Erythroblast (primary cell): ENCODE measurements around the gene SEPTIN10.
"Not testable (repeated sequence)": the region's sequence is repeated elsewhere in the genome, so short reads cannot be mapped to it uniquely, and the experiment has no call there.

Experiments
- DNase-seq, 2 experiments: peaks; one replicate each; lab custom pipeline; 2025; lab: John Stamatoyannopoulos, UW
- GATA1 ChIP-seq: IDR thresholded peaks from 2 replicates; pipeline ENCODE4 v1.6.1; 2011; ENCODE audit warnings: low read depth, mild to moderate bottlenecking, control low read depth, low read length, moderate library complexity
- POLR2A ChIP-seq: IDR thresholded peaks from 2 replicates; pipeline ENCODE4 v1.6.1; 2011; ENCODE audit warnings: mild to moderate bottlenecking, low read length

The SEPTIN10 gene

GRCh38 chr2:109558076-109558882 is 55.5 kb downstream of the SEPTIN10 start:
- TF ChIP-seq POLR2A (no peak), GATA1 (no peak)
- DNase-seq, result peak; percentile 21 to 22

- no peak for TF ChIP-seq POLR2A
- no peak for TF ChIP-seq GATA1
These were observed 56.5 kb downstream of the SEPTIN10 start for GRCh38 chr2:109557309-109557708.

GRCh38 chr2:109555346-109555900 is 58.3 kb downstream of the SEPTIN10 start:
- no peak for TF ChIP-seq GATA1
- TF ChIP-seq POLR2A, result no peak

More at GRCh38 chr2:109557309-109557708, 56.5 kb downstream of the SEPTIN10 start:
- no peak for DNase-seq

GRCh38 chr2:109554758-109555157 is 59.0 kb downstream of the SEPTIN10 start:
- no peak for DNase-seq
- TF ChIP-seq GATA1 (no peak), POLR2A (no peak)

More at GRCh38 chr2:109555346-109555900, 58.3 kb downstream of the SEPTIN10 start:
- no peak for DNase-seq

GRCh38 chr2:109549016-109549590 is 64.7 kb downstream of the SEPTIN10 start:
- TF ChIP-seq POLR2A, result no peak
- TF ChIP-seq GATA1, result no peak
- no peak for DNase-seq

- TF ChIP-seq GATA1, result no peak
- TF ChIP-seq POLR2A, result no peak
- no peak for DNase-seq
These were observed 66.5 kb downstream of the SEPTIN10 start for GRCh38 chr2:109547280-109547679.

- TF ChIP-seq GATA1 (no peak), POLR2A (no peak)
- DNase-seq, result peak; percentile 39 to 68
These were observed 67.7 kb downstream of the SEPTIN10 start for GRCh38 chr2:109545828-109546713.

- TF ChIP-seq POLR2A (no peak), GATA1 (no peak)
- DNase-seq, result no peak
These were observed 71.4 kb downstream of the SEPTIN10 start for GRCh38 chr2:109542384-109542783.

- no peak for DNase-seq
- TF ChIP-seq GATA1 (no peak), POLR2A (no peak)
These were observed 75.2 kb downstream of the SEPTIN10 start for GRCh38 chr2:109538546-109538945.

GRCh38 chr2:109537565-109538222 is 76.1 kb downstream of the SEPTIN10 start:
- TF ChIP-seq GATA1, result no peak
- TF ChIP-seq POLR2A, result no peak
- DNase-seq, result no peak

GRCh38 chr2:109536556-109536955 is 77.2 kb downstream of the SEPTIN10 start:
- DNase-seq, result not testable (repeated sequence)

GRCh38 chr2:109535217-109535946 is 78.4 kb downstream of the SEPTIN10 start:
- DNase-seq, result no peak
- TF ChIP-seq POLR2A (no peak), GATA1 (no peak)

- TF ChIP-seq POLR2A, result no peak
- TF ChIP-seq GATA1, result no peak
- no peak for DNase-seq
These were observed 79.9 kb downstream of the SEPTIN10 start for GRCh38 chr2:109533823-109534222.
